ENCODE data around the gene PLEKHD1. TPM values are rescaled to one million over a fixed set of nuclear protein-coding genes. Genes with fewer than 3 reads are reported as not detected.

PLEKHD1 gene
- total RNA-seq, 1 donor from 2014 or later: 0.48 TPM

GRCh38 chr14:69571449-69572029 is 87.0 kb downstream of the PLEKHD1 start:
- Mint-ChIP-seq H3K27ac (no peak overlapping the region), H3K9me3 (no peaks in the 10 kb centered on the region), H3K4me1 (ENCODE audit: unreplicated experiment) (peaks cover 5% of the 10 kb centered on the region), H3K36me3 (peaks cover 6% of the 10 kb centered on the region), H3K4me3 (no peak overlapping the region), H3K27me3 (peaks cover 62% of the 10 kb centered on the region)
- no peak for DNase-seq (ENCODE audit: extremely low spot score, unreplicated experiment)
- no peak for TF ChIP-seq CTCF (conservative IDR thresholded peaks at IDR 0.05)

GRCh38 chr14:69572030-69572840 is 87.7 kb downstream of the PLEKHD1 start:
- Mint-ChIP-seq H3K27me3 (peaks cover 59% of the 10 kb centered on the region), H3K36me3 (peaks cover 6% of the 10 kb centered on the region), H3K4me3 (no peak overlapping the region), H3K9me3 (no peaks in the 10 kb centered on the region), H3K27ac (no peak overlapping the region), H3K4me1 (ENCODE audit: unreplicated experiment) (peaks cover 5% of the 10 kb centered on the region)
- no peak for TF ChIP-seq CTCF (conservative IDR thresholded peaks at IDR 0.05)
- no peak for DNase-seq (ENCODE audit: extremely low spot score, unreplicated experiment)

- no peak for TF ChIP-seq CTCF (conservative IDR thresholded peaks at IDR 0.05)
- no peak for DNase-seq (ENCODE audit: extremely low spot score, unreplicated experiment)
- peaks cover 53% of the 10 kb centered on the region for H3K27me3 Mint-ChIP-seq
- H3K27ac Mint-ChIP-seq: no peak overlapping the region
- peaks cover 5% of the 10 kb centered on the region for H3K4me1 Mint-ChIP-seq (ENCODE audit: unreplicated experiment)
- H3K4me3 Mint-ChIP-seq: no peak overlapping the region
- no peaks in the 10 kb centered on the region for H3K9me3 Mint-ChIP-seq
- H3K36me3 Mint-ChIP-seq: peaks cover 6% of the 10 kb centered on the region
Observed at GRCh38 chr14:69572841-69573135, 88.3 kb downstream of the PLEKHD1 start.

- Mint-ChIP-seq H3K9me3 (no peaks in the 10 kb centered on the region), H3K4me3 (peak overlapping the region; percentile 90), H3K27ac (peak overlapping the region; percentile 36), H3K27me3 (peaks cover 48% of the 10 kb centered on the region), H3K36me3 (peaks cover 6% of the 10 kb centered on the region), H3K4me1 (ENCODE audit: unreplicated experiment) (peaks cover 5% of the 10 kb centered on the region)
- no peak for TF ChIP-seq CTCF (conservative IDR thresholded peaks at IDR 0.05)
- no peak for DNase-seq (ENCODE audit: extremely low spot score, unreplicated experiment)
Observed at GRCh38 chr14:69573205-69573830, 88.8 kb downstream of the PLEKHD1 start.

- Mint-ChIP-seq H3K4me3 (peak overlapping the region; percentile 90), H3K27me3 (peaks cover 43% of the 10 kb centered on the region), H3K27ac (peak overlapping the region; percentile 36), H3K4me1 (ENCODE audit: unreplicated experiment) (peaks cover 5% of the 10 kb centered on the region), H3K9me3 (no peaks in the 10 kb centered on the region), H3K36me3 (peaks cover 6% of the 10 kb centered on the region)
- no peak for DNase-seq (ENCODE audit: extremely low spot score, unreplicated experiment)
- TF ChIP-seq CTCF (conservative IDR thresholded peaks at IDR 0.05): no peak
Observed at GRCh38 chr14:69573831-69574262, 89.3 kb downstream of the PLEKHD1 start.
